ENCODE data around the gene MORN4. TPM values are rescaled to one million over a fixed set of nuclear protein-coding genes. Genes with fewer than 3 reads are reported as not detected.
A peak's percentile ranks its signal among the peaks of the same experiment; 100 is the strongest.

Gene MORN4
- total RNA-seq, 6 experiments from 2014 or later: 0.69 to 3.9 (median 1.6) TPM

- 78% methylated on average over 4 of the region's 19 CpGs for WGBS (ENCODE audit: insufficient coverage, low coverage, low lambda C conversion rate, missing lambda C conversion rate)
- no peaks in the 10 kb centered on the region for H3K9me3 ChIP-seq
- DNase-seq (peak in 1 of 3 donors; percentile 27), ATAC-seq (no peak)
- H3K27me3 ChIP-seq: no peaks in the 10 kb centered on the region
- H3K27ac ChIP-seq: peak overlapping the region in 1 of 3 donors; percentile 62
- TF ChIP-seq CTCF (IDR thresholded peaks at IDR 0.05) (no peak), POLR2A (IDR thresholded peaks at IDR 0.05) (no peak)
- H3K36me3 ChIP-seq: peaks cover 0 to 37% (median 0%) of the 10 kb centered on the region in 4 donors
- intact Hi-C loops (cut with DNase I): no loop called here
- H3K4me3 ChIP-seq: no peak overlapping the region
- peaks cover 0 to 31% (median 3%) of the 10 kb centered on the region in 4 donors for H3K4me1 ChIP-seq
These were observed 34.7 kb downstream of the MORN4 start for GRCh38 chr10:97598407-97599271.

GRCh38 chr10:97597778-97598177 is 35.5 kb downstream of the MORN4 start:
- intact Hi-C loops (cut with DNase I): no loop called here
- no peak for TF ChIP-seq CTCF (IDR thresholded peaks at IDR 0.05)
- TF ChIP-seq POLR2A (IDR thresholded peaks at IDR 0.05): no peak
- peak overlapping the region in 2 of 3 donors; percentile 30 to 62 for H3K27ac ChIP-seq
- no peaks in the 10 kb centered on the region for H3K9me3 ChIP-seq
- peaks cover 0 to 28% (median 0%) of the 10 kb centered on the region in 4 donors for H3K36me3 ChIP-seq
- ATAC-seq (no peak), DNase-seq (no peak)
- no peak overlapping the region for H3K4me3 ChIP-seq
- H3K4me1 ChIP-seq: peaks cover 0 to 31% (median 3%) of the 10 kb centered on the region in 4 donors
- WGBS (ENCODE audit: insufficient coverage, low coverage, low lambda C conversion rate, missing lambda C conversion rate): 82% methylated on average over 2 of the region's 2 CpGs
- H3K27me3 ChIP-seq: no peaks in the 10 kb centered on the region

- 34% methylated on average over 6 of the region's 10 CpGs for WGBS (ENCODE audit: insufficient coverage, low coverage, low lambda C conversion rate, missing lambda C conversion rate)
- DNase-seq: peak in 2 of 3 donors; percentile 61 to 69
These were observed 36.9 kb downstream of the MORN4 start for GRCh38 chr10:97596101-97597082.

More at GRCh38 chr10:97596101-97597082, 36.9 kb downstream of the MORN4 start:
- peak; percentile 82 to 93 (median 87) for ATAC-seq
- no peaks in the 10 kb centered on the region for H3K9me3 ChIP-seq
- no peaks in the 10 kb centered on the region for H3K27me3 ChIP-seq
- peaks cover 0 to 21% (median 0%) of the 10 kb centered on the region in 4 donors for H3K36me3 ChIP-seq
- intact Hi-C loops (cut with DNase I): no loop called here
- peak overlapping the region; percentile 62 to 76 (median 64) for H3K27ac ChIP-seq
- H3K4me1 ChIP-seq: peaks cover 0 to 31% (median 3%) of the 10 kb centered on the region in 4 donors
- TF ChIP-seq POLR2A (IDR thresholded peaks at IDR 0.05): peak; percentile 61
- no peak for TF ChIP-seq CTCF (IDR thresholded peaks at IDR 0.05)
- no peak overlapping the region for H3K4me3 ChIP-seq
